GM21717 (cell line): ENCODE results near the gene DCPS.

Experiments used
- ATAC-seq: cut with Tn5 transposase; IDR thresholded peaks from one replicate; pipeline ENCODE4 v1.9.1; 2021; ENCODE audit warnings: mild to moderate bottlenecking, moderate library complexity; ENCODE audit not compliant: unreplicated experiment

DCPS gene

GRCh38 chr11:126327281-126328000 lies 23.6 kb downstream of the DCPS start:
- no peak for ATAC-seq

- no peak for ATAC-seq
Observed at GRCh38 chr11:126328001-126328390, 24.1 kb downstream of the DCPS start.

- ATAC-seq: no peak
Observed at GRCh38 chr11:126328444-126328843, 24.6 kb downstream of the DCPS start.

- ATAC-seq: no peak
Observed at GRCh38 chr11:126328938-126329643, 25.2 kb downstream of the DCPS start.

GRCh38 chr11:126329644-126330211 lies 25.9 kb downstream of the DCPS start:
- no peak for ATAC-seq

GRCh38 chr11:126331286-126331685 lies 27.4 kb downstream of the DCPS start:
- ATAC-seq: no peak

GRCh38 chr11:126332221-126332711 lies 28.4 kb downstream of the DCPS start:
- ATAC-seq: no peak

- no peak for ATAC-seq
Observed at GRCh38 chr11:126333142-126333541, 29.3 kb downstream of the DCPS start.

- ATAC-seq: no peak
Observed at GRCh38 chr11:126334659-126335462, 31.0 kb downstream of the DCPS start.

GRCh38 chr11:126335463-126335760 lies 31.6 kb downstream of the DCPS start:
- ATAC-seq: no peak

GRCh38 chr11:126336138-126336541 lies 32.3 kb downstream of the DCPS start:
- ATAC-seq: no peak

GRCh38 chr11:126336671-126337101 lies 32.8 kb downstream of the DCPS start:
- ATAC-seq: no peak

- no peak for ATAC-seq
Observed at GRCh38 chr11:126337126-126337473, 33.2 kb downstream of the DCPS start.

- no peak for ATAC-seq
Observed at GRCh38 chr11:126337474-126338241, 33.8 kb downstream of the DCPS start.

GRCh38 chr11:126338346-126339055 lies 34.6 kb downstream of the DCPS start:
- ATAC-seq: no peak

- ATAC-seq: no peak
Observed at GRCh38 chr11:126339073-126339862, 35.4 kb downstream of the DCPS start.

- ATAC-seq: no peak
Observed at GRCh38 chr11:126339863-126340434, 36.1 kb downstream of the DCPS start.

- no peak for ATAC-seq
Observed at GRCh38 chr11:126340960-126341606, 37.2 kb downstream of the DCPS start.
